Activated CD8-positive, alpha-beta memory T cell treated with anti-CD3 and anti-CD28 coated beads for 24 hours (primary cell): ENCODE results near the gene CBLIF.
"Not testable (repeated sequence)": the region's sequence is repeated elsewhere in the genome, so short reads cannot be mapped to it uniquely, and the experiment has no call there.

Experiments
- DNase-seq: peaks from one replicate; pipeline ENCODE4 v3.0.0-alpha.2; 2020

CBLIF gene

DNA sequence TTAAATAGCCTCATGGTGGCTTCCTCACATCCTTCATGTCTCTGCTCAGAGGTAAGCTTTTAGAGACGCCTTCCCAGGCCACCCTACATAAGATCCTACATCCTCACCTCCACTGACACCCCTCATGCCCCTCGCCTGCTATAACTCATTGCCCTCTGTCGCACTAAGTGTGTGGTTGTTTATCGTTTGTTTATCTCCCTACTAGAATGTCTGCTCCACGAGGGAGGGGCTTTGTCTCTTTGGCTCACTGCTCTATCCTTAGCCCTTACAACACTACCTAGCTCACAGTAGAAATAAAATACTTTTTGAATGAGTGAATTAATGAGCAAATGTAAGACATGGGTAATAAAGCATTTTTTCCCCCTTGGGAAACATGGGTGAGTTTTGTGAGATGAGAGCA, 1.3 kb upstream of the CBLIF start:
- DNase-seq = no peak

GRCh38 chr11:59842316-59842715, 3.0 kb downstream of the CBLIF start:
- no peak for DNase-seq

DNA sequence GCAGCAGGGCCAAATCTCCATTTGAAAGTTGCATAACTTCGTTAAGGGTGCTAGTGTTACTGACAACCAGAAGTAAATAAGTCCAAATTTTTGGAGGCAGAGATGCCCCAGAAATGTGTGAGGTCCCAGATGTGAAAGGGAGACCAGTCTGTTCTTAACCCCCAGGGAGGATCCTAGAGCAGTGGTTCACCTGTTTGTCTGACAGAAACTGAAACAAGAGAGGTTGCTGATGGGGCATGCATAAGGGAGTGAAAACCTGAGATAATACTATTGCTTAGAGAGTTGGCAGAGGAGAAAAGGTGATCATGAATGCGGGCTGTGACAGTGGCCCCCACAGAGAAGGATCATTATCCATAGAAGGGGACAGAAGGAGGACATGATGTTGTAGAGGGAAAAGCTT, 3.8 kb downstream of the CBLIF start:
- DNase-seq = no peak

- no peak for DNase-seq
These were observed 5.7 kb downstream of the CBLIF start for GRCh38 chr11:59839615-59840014.

- no peak for DNase-seq
These were observed 11.7 kb downstream of the CBLIF start for GRCh38 chr11:59833602-59834001.

GRCh38 chr11:59829358-59829757, 15.9 kb downstream of the CBLIF start:
- no peak for DNase-seq

DNA sequence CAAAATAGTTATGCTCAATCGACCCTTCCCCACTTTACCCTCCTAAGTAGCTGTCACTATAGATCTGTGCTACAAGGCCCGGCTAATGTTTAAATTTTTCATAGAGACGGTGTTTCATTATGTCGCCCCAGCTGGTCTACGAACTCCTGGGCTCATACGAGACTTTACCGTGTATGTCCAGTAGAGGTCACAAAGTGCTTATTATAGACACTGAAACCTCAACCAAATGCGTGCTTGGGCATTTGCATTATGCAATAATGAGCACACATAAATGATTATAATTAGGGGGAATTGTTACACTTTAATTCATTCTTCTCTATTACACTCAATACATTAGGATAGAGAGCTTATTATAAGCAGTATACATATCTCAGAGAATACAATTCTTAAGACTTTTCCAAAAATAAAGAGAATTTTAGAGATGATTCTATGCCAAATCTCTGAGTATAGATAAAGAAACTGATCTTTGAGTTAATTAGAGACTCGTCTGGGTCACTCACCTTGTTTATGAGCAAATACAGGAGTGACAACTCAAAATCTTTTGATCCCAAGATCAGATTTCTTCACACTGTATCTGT, 22.2 kb downstream of the CBLIF start:
- DNase-seq = no peak

DNA sequence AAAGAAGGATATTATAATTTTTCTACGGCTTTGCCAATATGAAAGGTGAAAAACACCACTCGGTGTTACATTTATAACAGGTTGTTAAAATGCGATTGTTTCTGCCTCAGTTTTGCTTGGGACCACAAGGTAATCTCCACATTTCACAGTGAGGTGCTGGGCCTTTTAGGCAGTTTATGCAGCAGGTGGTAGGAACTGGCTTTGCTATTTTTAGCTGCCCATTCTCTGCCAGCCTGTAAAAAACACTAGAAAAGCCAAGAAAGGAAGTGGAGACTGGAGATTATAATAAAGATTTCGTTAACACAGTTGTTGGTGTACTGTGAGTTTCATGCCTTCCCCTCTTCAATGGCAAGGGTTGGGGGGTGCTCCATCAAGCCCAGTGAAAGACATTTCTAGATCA, 26.7 kb downstream of the CBLIF start:
- DNase-seq = no peak

DNA sequence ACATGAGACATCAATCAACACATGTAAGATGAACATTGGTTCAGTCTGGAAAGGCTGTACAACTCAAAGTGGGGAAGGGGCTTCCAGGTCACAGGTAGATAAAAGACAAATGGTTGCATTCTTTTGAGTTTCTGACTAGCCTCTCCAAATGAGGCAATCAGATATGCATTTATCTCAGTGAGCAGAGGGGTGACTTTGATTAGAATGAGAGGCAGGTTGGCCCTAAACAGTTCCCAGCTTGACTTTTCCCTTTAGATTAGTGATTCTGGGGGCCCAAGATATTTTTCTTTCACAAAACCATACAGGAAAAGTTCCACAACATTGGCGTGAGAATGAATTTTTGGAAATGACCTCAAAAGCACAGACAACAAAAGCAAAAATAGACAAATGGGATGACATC, 28.9 kb downstream of the CBLIF start:
- not testable (repeated sequence) for DNase-seq

GRCh38 chr11:59815754-59816153, 29.5 kb downstream of the CBLIF start:
- no peak for DNase-seq

DNA sequence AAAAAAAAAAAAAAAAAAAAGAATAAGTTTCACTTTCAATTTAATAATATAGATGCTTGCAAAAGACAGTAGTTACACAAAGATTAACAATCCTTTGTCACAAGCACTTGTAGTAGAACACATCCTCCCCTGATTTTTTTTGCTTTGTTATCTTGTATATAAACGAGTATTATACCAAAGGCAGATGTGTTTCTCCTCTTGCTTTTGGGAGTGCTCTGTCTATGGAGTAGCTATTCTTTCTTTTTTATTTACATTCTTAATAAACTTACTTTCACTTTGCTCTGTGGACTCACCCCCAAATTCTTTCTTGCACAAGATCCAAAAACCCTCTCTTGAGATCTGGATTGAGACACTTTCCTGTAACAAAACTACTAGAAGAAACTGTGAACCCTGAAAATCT, 31.3 kb downstream of the CBLIF start:
- no peak for DNase-seq

GRCh38 chr11:59813364-59813763, 31.9 kb downstream of the CBLIF start:
- DNase-seq = no peak

DNA sequence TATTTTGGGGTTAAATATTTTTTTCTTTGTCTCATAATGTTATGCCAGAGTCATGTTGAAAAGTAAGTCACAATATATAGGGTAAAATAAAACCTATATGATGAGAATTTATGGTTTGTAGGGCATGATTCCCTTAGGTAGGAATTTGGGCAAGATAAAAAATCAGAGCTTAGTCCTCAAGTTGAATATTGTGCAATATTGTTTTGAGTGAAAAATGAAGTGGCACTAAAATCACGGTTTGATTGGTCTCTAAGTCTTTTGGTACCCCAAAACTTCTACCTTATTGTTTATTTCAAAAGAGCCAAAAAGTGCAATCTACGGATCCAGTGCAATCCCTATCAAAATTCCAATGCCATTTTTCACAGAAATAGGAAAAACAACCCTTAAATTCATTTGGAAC, 33.1 kb downstream of the CBLIF start:
- DNase-seq = no peak

GRCh38 chr11:59810911-59811259, 34.4 kb downstream of the CBLIF start:
- no peak for DNase-seq

DNA sequence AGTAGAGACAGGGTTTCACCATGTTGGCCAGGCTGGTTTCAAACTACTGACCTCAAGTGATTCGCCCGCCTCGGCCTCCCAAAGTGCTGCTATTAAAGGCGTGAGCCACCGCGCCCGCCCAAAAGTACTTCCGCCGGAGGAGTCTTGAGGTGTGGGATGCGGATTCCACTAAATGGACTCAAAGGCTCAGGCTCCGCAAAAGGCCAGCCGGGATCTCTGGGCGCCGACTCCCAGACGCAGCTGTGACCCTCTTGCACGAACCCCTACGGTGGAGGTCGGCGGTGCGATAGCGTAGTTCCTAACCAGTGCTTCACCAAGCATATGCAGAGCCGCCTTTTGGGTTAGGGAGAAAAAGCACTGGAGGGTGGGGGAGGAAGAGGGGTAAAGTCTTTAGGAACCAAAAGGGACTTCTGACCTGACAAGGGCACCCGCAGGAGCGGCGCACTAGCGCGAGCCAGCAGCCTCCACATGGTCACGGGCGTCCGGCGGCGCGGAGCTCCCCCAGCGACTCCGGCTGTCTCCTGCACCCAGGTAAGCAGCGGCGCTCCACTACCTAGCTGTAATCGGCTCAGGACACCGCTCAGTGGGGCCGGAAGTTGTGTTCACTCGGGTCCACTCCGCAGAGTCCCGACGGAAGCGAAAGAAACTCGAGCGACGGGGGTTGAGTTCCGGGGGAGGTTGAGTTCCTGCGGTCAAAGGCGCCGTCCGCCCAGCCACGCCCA, 34.9 kb downstream of the CBLIF start, which contains the start of gene MRPL16:
MRPL16 (minus strand) TSS at position 590 of the 722 bp plus-strand sequence; CDS start at position 470, 120 bp downstream.
- peak; percentile 97 for DNase-seq

DNA sequence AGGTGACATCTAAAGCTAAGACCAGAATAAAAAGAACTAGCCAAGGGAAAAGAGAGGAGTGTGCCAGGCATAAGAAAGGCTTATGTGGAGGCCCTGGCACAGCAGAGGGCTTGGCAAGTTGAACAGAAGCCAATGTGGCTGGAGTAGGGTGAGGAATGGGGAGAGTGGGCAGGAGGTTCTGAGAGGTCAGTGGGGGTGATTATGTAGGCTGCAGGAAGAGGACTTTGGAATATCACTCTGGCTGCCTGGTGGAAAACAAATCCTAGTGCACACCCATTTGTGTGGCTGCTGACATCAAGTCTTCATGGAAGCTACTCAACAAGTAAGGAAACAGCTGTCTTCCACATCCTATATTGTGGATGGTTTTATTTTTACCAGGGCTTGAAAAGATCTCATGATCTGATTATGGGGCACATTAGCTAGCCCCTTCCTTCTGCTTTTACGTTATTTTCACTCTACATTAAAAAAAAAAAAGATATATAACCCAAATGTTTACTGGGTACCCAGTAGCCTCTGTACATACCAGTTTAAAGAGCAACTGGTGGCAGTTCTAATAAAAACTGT, 38.2 kb downstream of the CBLIF start:
- no peak for DNase-seq

DNA sequence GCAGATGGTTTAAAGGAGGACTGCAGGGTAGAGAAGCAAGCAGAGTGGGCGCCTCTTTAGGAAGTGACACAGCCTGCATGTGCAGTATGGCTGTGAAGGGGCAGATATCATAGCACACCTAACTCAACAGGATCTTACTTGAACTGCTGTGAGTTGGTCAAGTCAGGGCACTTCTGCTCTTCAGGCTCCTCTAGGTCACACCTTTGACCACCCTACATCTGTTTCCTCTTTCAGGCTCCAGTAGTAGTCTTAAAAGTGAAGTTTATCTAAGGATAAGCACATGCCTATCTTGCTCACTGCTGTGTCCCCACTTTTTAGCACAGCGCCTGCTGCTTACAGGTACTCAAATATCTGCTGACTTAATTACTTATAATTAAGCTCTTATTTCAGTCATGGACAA, 41.2 kb downstream of the CBLIF start:
- no peak for DNase-seq

- no peak for DNase-seq
These were observed 42.6 kb downstream of the CBLIF start for GRCh38 chr11:59802639-59803176.

- DNase-seq = no peak
These were observed 43.2 kb downstream of the CBLIF start for GRCh38 chr11:59801981-59802638.

GRCh38 chr11:59801160-59801706, 44.1 kb downstream of the CBLIF start:
- no peak for DNase-seq

GRCh38 chr11:59800390-59801025, 44.8 kb downstream of the CBLIF start:
- no peak for DNase-seq

DNA sequence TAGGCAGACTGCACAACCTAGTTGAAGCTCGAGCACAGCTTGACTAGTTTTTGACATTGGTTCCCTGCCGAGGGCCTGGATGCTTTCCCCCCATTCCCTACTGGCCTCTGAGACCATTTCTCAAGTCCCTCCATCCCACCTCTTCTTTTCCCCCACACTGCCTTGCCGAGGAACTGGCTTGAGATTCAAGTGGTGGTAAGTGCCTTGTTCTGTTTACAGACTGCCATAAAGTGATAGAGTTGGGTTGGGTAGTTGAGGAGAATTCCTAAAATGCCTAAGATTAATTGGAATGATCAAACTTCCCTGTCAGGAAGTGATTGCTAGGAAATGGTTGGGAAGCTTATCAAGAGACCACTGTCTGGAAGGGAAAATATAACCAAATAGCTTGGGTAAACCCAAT, 50.9 kb downstream of the CBLIF start:
- DNase-seq = no peak

DNA sequence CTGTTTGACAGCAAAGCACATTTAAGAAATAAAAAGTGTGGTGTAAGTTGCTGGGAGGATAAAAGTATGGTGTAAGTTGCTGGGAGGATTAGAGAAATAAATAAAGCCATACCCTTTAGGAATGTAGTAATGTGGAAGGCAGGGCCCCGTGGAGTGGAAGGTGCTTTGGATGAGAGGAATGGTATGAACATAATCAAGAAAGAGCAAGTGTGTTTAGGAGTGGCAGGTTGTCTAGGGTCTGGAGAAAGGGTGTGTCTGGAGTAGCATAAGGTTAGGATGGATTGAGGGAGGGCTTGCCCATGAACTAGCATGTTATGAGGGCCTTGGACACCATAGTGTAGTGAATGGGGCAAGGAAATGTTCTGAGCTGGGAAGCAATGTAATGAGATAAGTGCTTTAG, 52.8 kb downstream of the CBLIF start:
- no peak for DNase-seq
